Ishikawa (cell line): ENCODE results near the gene MAP7.

Experiments
- CEBPB ChIP-seq: IDR thresholded peaks from 2 replicates; pipeline ENCODE4 v1.6.1; 2012
- CREB1 ChIP-seq: IDR thresholded peaks from 2 replicates; pipeline ENCODE4 v1.6.1; 2012; ENCODE audit warnings: low read depth
- EGR1 ChIP-seq: IDR thresholded peaks from 2 replicates; pipeline ENCODE4 v1.6.1; 2012
- EP300 ChIP-seq: IDR thresholded peaks from 2 replicates; pipeline ENCODE4 v1.6.1; 2012; ENCODE audit warnings: borderline replicate concordance
- MAX ChIP-seq: IDR thresholded peaks from 2 replicates; pipeline ENCODE4 v1.6.1; 2012
- NFIC ChIP-seq: IDR thresholded peaks from 2 replicates; pipeline ENCODE4 v1.6.1; 2012
- RAD21 ChIP-seq: IDR thresholded peaks from 2 replicates; pipeline ENCODE4 v1.6.1; 2012; ENCODE audit warnings: low read depth
- TAF1 ChIP-seq: IDR thresholded peaks from 2 replicates; pipeline ENCODE4 v1.6.1; 2012; ENCODE audit warnings: low read depth, mild to moderate bottlenecking
- TCF12 ChIP-seq: IDR thresholded peaks from 2 replicates; pipeline ENCODE4 v1.6.1; 2012; ENCODE audit warnings: low read depth
- TEAD4 ChIP-seq: IDR thresholded peaks from 2 replicates; pipeline ENCODE4 v1.6.1; 2012
- YY1 ChIP-seq: IDR thresholded peaks from 2 replicates; pipeline ENCODE4 v1.6.1; 2012; ENCODE audit warnings: low read depth
- ZBTB7A ChIP-seq: IDR thresholded peaks from 2 replicates; pipeline ENCODE4 v1.6.1; 2012; ENCODE audit warnings: low read depth
- TF ChIP-seq, protein P1 (sequence below): IDR thresholded peaks from 2 replicates; pipeline ENCODE4 v1.6.1; 2012; ENCODE audit warnings: low read depth, mild to moderate bottlenecking

- no peak for TF ChIP-seq YY1
- TF ChIP-seq, protein P1, sequence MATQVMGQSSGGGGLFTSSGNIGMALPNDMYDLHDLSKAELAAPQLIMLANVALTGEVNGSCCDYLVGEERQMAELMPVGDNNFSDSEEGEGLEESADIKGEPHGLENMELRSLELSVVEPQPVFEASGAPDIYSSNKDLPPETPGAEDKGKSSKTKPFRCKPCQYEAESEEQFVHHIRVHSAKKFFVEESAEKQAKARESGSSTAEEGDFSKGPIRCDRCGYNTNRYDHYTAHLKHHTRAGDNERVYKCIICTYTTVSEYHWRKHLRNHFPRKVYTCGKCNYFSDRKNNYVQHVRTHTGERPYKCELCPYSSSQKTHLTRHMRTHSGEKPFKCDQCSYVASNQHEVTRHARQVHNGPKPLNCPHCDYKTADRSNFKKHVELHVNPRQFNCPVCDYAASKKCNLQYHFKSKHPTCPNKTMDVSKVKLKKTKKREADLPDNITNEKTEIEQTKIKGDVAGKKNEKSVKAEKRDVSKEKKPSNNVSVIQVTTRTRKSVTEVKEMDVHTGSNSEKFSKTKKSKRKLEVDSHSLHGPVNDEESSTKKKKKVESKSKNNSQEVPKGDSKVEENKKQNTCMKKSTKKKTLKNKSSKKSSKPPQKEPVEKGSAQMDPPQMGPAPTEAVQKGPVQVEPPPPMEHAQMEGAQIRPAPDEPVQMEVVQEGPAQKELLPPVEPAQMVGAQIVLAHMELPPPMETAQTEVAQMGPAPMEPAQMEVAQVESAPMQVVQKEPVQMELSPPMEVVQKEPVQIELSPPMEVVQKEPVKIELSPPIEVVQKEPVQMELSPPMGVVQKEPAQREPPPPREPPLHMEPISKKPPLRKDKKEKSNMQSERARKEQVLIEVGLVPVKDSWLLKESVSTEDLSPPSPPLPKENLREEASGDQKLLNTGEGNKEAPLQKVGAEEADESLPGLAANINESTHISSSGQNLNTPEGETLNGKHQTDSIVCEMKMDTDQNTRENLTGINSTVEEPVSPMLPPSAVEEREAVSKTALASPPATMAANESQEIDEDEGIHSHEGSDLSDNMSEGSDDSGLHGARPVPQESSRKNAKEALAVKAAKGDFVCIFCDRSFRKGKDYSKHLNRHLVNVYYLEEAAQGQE, result no peak
- TF ChIP-seq TAF1, result no peak
- TF ChIP-seq EP300, result no peak
- TF ChIP-seq RAD21, result no peak
- no peak for TF ChIP-seq MAX
- no peak for TF ChIP-seq CEBPB
- TF ChIP-seq TCF12, result no peak
- TF ChIP-seq NFIC, result no peak
- no peak for TF ChIP-seq EGR1
- TF ChIP-seq ZBTB7A, result no peak
- TF ChIP-seq CREB1, result no peak
- TF ChIP-seq TEAD4, result no peak
Observed at GRCh38 chr6:136333824-136334464, 216.3 kb downstream of the MAP7 start.
